T follicular helper cell (primary cell): ENCODE measurements around the gene PCDH9.
"Not testable (repeated sequence)": the region's sequence is repeated elsewhere in the genome, so short reads cannot be mapped to it uniquely, and the experiment has no call there.

Experiments
- DNase-seq: peaks from one replicate; pipeline ENCODE4 v3.0.0-alpha.2; 2020; ENCODE audit warnings: low read depth

The PCDH9 gene

DNA sequence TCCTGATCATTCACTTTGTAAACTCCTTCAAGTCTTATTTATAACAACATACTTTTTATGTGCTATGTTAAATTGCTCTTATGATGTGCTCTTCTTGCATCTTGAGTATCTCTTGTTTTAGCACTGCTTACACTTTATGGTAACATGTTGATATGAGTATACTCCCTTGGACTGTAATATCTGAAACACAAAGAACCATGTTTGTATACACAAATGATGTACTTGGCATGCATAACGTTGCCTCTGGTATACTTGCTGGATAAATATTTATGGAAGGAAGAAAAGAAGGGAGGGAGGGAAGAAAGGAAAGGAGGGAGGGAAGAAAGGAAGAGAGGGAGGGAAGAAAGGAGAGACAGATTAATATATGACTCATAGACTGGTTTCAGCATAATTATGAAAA, 333.2 kb downstream of the PCDH9 start:
- no peak for DNase-seq

DNA sequence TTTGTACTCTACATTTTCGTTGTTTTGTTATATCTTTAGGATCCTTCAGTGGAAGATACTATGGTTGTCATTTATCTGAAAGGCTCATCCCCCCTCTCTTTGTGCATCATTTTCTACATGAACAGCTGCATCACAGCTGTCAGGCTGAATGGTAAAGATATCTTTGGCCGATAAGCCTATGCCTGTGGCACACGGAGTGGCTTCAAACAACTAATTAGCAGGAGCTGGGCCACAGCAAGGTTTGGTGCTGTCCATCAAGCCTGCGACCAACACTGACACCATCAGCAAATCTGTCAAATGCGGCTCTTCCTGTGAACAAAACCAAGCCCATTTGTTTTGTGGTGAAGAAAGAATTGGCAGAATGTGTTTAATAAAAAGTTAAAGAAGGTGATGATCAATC, 334.4 kb downstream of the PCDH9 start:
- DNase-seq, result no peak

- DNase-seq, result no peak
These were observed 334.8 kb downstream of the PCDH9 start for GRCh38 chr13:66895320-66895719.

- DNase-seq, result no peak
These were observed 341.4 kb downstream of the PCDH9 start for GRCh38 chr13:66888698-66889097.

DNA sequence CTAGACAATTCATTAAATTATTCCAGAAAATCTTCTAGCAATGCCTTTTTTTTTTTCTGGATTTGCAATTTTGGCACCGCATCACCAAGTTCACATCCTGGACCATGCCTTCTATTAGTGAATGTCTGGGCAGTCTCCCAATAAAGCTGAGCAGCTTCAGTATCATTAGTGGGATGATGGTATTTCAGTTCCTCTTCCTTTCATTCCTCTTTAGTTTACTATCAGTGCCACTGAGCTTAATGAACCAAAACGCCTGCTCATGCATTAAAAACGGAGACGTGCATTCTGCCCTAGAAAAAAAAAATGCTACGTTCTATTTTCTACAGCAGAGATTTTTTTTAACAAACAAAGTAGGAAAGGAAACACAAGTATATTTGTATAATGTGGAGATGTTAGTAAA, 343.0 kb downstream of the PCDH9 start:
- DNase-seq, result no peak

- no peak for DNase-seq
These were observed 343.9 kb downstream of the PCDH9 start for GRCh38 chr13:66886264-66886663.

GRCh38 chr13:66881170-66881569, 349.0 kb downstream of the PCDH9 start:
- DNase-seq, result not testable (repeated sequence)

GRCh38 chr13:66879988-66880387, 350.1 kb downstream of the PCDH9 start:
- DNase-seq, result no peak

GRCh38 chr13:66875264-66875663, 354.9 kb downstream of the PCDH9 start:
- DNase-seq, result no peak

DNA sequence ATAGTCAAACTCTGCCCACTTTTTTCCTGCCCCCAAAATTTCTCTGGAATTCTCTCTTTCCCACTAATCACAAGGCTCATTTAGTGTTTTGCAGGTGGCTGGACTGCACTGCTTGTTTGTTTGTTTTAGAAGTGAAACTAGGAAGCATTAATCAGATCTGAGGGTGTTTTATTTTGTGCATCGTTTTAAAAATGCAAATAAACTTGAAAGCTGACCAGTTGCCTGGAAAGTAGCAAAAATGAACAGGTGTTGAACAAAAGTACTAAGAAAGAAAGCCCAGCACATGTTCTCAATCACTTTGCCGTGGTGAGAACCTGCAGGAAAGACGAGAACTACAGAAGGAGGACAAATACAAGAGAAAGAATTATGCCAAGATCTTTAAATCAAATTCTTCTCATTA, 365.5 kb downstream of the PCDH9 start:
- no peak for DNase-seq

- no peak for DNase-seq
These were observed 369.2 kb downstream of the PCDH9 start for GRCh38 chr13:66860878-66861417.

GRCh38 chr13:66859934-66860877, 369.9 kb downstream of the PCDH9 start:
- DNase-seq, result no peak

- no peak for DNase-seq
These were observed 371.1 kb downstream of the PCDH9 start for GRCh38 chr13:66859078-66859477.

- DNase-seq, result no peak
These were observed 372.0 kb downstream of the PCDH9 start for GRCh38 chr13:66858163-66858562.

DNA sequence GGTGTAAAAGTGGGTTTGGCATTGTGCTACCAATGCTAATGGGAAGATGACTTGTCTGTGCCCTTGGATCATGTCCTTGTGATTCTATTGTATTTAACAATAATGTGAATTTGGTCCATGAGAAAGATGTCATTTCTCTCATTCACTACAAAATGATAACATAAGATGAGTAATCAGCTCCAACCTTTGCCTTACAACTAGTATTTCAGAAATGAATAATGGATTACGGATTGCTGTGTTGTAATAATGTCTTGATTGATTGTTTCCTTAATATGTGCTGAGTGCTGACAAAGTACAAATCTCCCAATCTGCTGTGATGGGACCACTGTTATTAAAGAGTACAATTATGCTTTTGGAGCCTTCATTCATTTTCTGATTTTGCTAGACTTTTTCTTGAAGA, 375.0 kb downstream of the PCDH9 start:
- no peak for DNase-seq

GRCh38 chr13:66853564-66853963, 376.6 kb downstream of the PCDH9 start:
- DNase-seq, result no peak

DNA sequence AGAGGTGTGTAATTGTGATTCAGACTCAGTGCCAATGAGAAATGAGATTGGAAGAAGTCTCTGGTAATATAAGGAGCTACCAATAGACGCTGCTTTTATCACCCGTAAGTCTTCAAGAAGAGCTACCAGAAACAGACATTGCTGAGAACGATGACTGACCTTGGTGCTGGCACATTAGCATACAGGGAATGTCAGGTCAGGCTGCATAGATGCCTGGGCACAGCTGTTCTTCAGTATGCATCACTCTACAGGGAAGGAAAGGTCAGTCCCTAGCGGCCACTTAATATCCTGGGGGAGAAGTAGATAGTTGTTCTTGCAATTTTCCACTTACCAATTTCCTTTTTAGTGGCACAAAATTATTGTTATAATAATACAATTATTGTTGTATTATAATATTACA, 380.4 kb downstream of the PCDH9 start:
- no peak for DNase-seq

GRCh38 chr13:66847541-66847940, 382.6 kb downstream of the PCDH9 start:
- DNase-seq, result no peak

DNA sequence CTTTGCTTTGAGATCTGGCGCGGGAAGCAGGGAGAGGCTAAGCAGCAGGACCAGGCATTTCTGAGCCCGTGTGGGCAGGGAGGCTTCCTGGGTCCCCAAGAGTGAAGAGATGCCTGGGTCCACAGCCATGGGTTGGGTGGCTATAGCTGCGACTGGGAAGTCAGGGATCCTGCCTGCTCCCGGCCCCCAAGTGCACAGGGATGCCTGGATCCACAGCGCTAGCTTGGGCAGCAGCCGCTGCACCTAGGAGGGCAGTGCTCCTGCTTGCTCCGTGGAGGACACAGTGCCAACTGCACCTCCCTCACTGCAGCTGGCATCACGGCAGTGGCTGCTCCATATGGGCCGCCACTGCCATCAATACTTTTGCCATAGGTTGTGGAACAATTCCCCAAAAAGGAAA, 384.7 kb downstream of the PCDH9 start:
- DNase-seq, result no peak

DNA sequence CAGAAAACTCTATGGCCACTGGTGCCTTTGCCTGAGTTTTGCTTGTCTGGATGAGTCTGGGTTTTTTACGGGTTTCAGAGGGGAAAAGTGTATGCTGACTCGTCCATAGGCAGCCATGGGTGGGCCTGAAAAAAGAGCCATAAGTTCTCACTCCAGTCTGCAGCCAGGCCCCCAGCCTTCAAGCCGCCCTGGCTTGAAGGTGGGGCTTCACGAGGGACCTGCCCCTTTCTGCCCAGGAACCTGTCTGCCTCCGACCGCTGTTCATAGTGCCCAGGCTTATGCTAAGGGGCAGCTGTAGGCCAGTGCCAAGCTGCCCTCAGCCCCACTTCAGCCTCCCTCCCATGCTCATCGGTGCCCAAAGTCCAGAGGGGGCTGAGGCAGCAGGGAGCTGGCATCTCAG, 385.2 kb downstream of the PCDH9 start:
- DNase-seq, result no peak

- DNase-seq, result no peak
These were observed 387.4 kb downstream of the PCDH9 start for GRCh38 chr13:66842766-66843165.

DNA sequence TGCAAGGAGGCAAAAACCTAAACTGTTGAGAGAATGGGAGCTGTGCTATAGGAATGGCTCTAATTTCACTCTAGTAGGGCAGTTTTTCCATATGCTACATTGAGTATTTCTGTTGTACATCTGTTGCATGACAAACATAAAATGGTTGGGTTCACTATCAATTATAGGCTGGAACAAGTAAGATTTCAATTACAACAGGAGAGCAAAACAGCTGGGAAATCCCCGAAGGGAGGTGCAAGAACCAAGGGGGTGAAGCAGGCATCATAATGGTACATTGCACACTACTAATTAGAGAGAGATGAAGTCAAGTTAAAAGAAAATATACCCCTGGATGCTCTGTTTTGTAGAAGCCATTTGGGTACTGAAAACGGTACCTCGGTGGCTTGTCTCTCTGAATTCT, 389.5 kb downstream of the PCDH9 start:
- no peak for DNase-seq

DNA sequence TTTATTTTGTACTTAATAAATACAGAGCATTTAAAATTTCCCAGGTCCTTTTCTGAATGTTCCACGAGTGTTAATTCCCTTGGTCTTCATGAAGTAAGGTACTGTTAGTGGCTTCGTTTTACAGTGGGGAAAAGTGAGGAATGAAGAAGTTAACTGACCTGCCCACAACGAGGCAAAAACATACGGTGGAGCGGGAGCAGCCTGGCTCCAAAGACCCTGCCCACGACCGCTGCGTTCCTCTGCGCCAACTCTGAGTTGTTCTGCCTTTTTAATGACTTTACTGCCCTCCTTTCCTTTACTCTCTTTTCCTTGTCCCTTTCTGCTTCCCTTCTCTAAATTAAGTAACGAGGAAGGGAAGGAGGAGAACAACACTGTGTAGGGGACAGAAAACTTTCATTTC, 392.9 kb downstream of the PCDH9 start:
- DNase-seq, result no peak
